GM13977 (cell line): Measurements from ENCODE around the gene ST3GAL5.

Experiments
- DNase-seq: peaks from one replicate; pipeline ENCODE4 v3.0.0; 2012; ENCODE audit warnings: low spot score
- in situ Hi-C: fragments of 300-500 bp; cut with MboI; formaldehyde crosslinking; loops from one replicate; pipeline ENCODE4 v1.12.0; 2022; ENCODE audit warnings: low sequenced_read_pairs, low pct_unique_long_range_greater_than_20kb, mixed read lengths, inconsistent platforms; ENCODE audit not compliant: unreplicated experiment
- TF ChIP-seq, protein P1 (sequence below): IDR thresholded peaks from 2 replicates; pipeline ENCODE4 v1.5.1; 2012; ENCODE audit warnings: mild to moderate bottlenecking, control low read depth; ENCODE audit not compliant: insufficient read depth; ENCODE audit errors: extremely low read depth, missing control alignments

ST3GAL5 gene

DNA sequence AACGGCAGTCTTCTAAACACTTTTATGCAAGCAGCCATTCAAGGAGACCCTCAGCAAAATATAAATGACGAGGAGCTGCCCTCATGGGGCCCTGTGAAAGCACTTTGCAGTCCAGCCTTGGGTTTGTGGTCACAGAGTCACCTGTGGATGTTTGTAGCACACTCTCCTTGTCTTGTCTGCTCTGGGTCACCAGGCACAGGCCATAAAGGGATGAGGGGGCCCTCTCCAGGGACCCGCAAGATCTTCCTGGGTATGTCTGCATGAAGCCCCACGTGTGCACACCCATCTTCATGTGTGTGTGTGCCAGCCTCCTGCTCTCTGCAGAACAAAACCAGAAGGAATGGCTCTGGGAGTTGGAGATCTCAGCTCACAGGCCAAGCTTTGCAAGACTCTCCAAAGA is 98.8 kb downstream of the ST3GAL5 start:
- TF ChIP-seq, protein P1, sequence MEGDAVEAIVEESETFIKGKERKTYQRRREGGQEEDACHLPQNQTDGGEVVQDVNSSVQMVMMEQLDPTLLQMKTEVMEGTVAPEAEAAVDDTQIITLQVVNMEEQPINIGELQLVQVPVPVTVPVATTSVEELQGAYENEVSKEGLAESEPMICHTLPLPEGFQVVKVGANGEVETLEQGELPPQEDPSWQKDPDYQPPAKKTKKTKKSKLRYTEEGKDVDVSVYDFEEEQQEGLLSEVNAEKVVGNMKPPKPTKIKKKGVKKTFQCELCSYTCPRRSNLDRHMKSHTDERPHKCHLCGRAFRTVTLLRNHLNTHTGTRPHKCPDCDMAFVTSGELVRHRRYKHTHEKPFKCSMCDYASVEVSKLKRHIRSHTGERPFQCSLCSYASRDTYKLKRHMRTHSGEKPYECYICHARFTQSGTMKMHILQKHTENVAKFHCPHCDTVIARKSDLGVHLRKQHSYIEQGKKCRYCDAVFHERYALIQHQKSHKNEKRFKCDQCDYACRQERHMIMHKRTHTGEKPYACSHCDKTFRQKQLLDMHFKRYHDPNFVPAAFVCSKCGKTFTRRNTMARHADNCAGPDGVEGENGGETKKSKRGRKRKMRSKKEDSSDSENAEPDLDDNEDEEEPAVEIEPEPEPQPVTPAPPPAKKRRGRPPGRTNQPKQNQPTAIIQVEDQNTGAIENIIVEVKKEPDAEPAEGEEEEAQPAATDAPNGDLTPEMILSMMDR, result no peak
- in situ Hi-C loops, result no loop called here
- DNase-seq, result no peak

DNA sequence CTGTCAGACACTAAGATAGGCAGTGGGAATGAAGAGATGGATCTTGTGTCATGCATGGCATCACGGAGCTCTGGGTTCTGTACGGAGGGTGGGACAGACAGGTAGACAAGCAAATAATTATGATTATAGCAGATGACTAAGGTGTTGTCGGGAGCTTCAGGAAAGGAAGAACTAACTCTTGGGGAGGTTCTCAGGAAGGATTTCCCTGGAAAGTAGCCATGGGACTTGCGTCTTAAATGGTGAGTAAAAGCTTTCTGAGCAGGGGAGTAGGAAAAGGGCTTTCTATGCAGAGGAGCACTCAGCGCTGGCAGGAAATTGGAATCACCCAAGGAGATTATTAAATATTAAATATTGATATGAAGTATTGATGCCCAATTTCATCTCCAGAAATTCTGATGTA is 99.5 kb downstream of the ST3GAL5 start:
- TF ChIP-seq, protein P1, result no peak
- in situ Hi-C loops, result no loop called here

DNA sequence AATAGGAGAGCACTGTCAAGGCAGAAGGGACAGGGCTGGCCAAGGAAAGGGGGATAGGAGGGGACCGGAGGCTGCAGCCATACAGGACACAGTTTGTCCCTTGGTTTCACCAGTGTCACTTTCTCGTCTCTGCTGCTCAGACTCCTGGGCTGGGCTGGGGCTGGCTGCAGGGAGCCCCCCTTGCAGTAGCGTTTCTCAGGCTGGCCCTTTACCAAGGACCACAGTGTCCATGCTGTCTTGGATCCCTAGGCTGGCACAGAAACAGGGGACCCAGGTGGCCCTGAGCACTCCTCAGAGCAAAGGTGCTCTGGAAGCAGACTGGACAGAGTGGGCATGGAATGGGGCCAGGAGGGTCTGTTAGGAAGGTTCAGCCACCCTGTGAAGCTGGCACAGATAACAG is 100.2 kb downstream of the ST3GAL5 start:
- in situ Hi-C loops, result no loop called here
- TF ChIP-seq, protein P1, result no peak
- no peak for DNase-seq

More for the DNA sequence above, 99.5 kb downstream of the ST3GAL5 start:
- DNase-seq, result no peak

DNA sequence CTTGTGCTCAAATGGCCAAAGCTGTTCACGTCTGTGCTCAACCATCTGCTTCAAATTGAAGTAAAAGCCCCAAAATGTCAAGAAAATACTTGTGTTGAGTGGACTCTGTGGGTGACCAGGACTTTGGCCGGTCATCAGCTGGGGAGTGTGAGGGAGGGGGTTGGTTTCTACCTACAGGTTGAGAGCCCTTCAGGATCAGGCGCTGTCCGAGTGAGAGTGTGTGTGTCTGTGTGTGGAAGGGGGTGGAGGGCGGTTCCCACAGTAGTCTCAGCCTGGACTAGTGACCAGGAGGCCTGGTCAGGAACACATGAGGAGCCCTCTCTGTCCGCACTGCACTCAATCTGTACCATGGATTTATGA is 100.8 kb downstream of the ST3GAL5 start:
- in situ Hi-C loops, result no loop called here
- TF ChIP-seq, protein P1, result no peak
- DNase-seq, result no peak

DNA sequence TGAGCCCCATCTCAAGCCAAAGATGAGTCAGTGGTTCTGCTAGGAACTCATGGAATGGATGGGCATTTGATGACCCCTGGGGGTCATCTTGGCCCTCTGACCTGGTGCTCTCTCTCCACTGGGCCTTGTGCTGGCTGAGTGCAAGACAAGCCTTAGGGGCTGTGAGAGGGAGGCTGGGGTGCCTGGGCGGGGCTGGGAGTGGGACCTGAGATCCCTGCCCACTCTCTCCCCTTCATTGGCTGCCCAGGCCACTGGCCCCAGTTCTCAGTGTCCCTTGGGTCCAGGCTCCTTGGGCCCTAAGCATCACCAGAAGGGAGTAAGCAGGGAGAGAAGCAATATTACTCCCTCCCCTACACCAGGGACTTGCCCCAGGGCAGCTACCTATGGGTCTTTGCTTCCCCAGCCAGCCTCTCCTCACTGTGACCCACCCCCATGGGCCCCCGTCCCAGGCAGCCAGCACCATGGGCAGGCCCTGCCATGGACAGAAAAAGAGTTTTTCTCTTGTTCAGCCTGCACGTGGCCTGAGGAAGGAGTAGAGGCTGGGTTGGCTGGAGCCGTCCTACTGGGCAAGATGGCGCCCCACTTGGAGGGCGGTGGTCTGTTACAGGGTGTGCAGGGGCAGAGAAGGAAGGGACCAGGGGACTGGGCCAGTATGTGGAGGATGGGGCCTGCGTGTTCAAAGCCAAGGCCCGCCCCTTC is 101.4 kb downstream of the ST3GAL5 start:
- TF ChIP-seq, protein P1, result no peak
- in situ Hi-C loops, result no loop called here

More for the DNA sequence above, 101.4 kb downstream of the ST3GAL5 start:
- DNase-seq, result no peak
